Measurements from ENCODE around the gene ZSCAN9.

Gene ZSCAN9

GRCh38 chr6:28254121-28254519 is 29.0 kb downstream of the ZSCAN9 start:
- WGBS, 2 donors (ENCODE audit: extremely low coverage in 2 of 2, insufficient read length in 2 of 2, insufficient replicate concordance in 1 of 2), result no CpG with 5 or more reads among the region's 1 CpG
- H3K36me3 ChIP-seq (replicated peaks in 1 of 2; ENCODE audit: control insufficient read depth in 2 of 2, insufficient read depth in 2 of 2, low read length in 2 of 2), result peaks cover 0 to 5% of the 10 kb centered on the region in 2 donors
- no peak overlapping the region for H3K4me2 ChIP-seq (ENCODE audit: insufficient read depth, low read length, poor library complexity, severe bottlenecking)
- no peak overlapping the region for H2BK5ac ChIP-seq (ENCODE audit: low read length)
- no peak overlapping the region for H3K23ac ChIP-seq (ENCODE audit: low read depth, low read length, poor library complexity)
- no peak overlapping the region for H3K14ac ChIP-seq (ENCODE audit: low read length)
- peaks cover 3 to 5% of the 10 kb centered on the region in 2 donors for H3K4me1 ChIP-seq (ENCODE audit: control insufficient read depth in 2 of 2, insufficient read depth in 1 of 2, low read depth in 1 of 2, low read length in 2 of 2)
- no peak overlapping the region for H3K18ac ChIP-seq (ENCODE audit: low read length)
- H3K4me3 ChIP-seq (ENCODE audit: low read length in 2 of 2), result no peak overlapping the region
- H2AK5ac ChIP-seq (ENCODE audit: low read depth, low read length), result no peak overlapping the region
- H4K91ac ChIP-seq (ENCODE audit: low read depth, low read length, poor library complexity), result no peak overlapping the region
- H2BK15ac ChIP-seq (ENCODE audit: low read length), result no peak overlapping the region
- no peak overlapping the region for H2BK120ac ChIP-seq (ENCODE audit: low read depth, low read length)
- H3K79me1 ChIP-seq (ENCODE audit: low read depth, low read length), result no peaks in the 10 kb centered on the region
- H4K8ac ChIP-seq (ENCODE audit: low read depth, low read length), result no peak overlapping the region
- no peak overlapping the region for H3K9ac ChIP-seq (ENCODE audit: low read depth, low read length, poor library complexity)
- DNase-seq (ENCODE audit: low spot score), result no peak
- H2AFZ ChIP-seq (ENCODE audit: low read length), result no peak overlapping the region
- no peaks in the 10 kb centered on the region for H3K27me3 ChIP-seq (ENCODE audit: control insufficient read depth in 3 of 3, insufficient read depth in 3 of 3, low read depth in 1 of 3, low read length in 3 of 3)
- no peak overlapping the region for H3K4ac ChIP-seq (ENCODE audit: low read length)
- H2BK12ac ChIP-seq (ENCODE audit: low read length), result no peak overlapping the region
- no peak overlapping the region for H3K27ac ChIP-seq (replicated peaks; ENCODE audit: low read length)
- no peaks in the 10 kb centered on the region for H3K9me3 ChIP-seq (replicated peaks in 1 of 2; ENCODE audit: control insufficient read depth in 2 of 2, insufficient read depth in 1 of 2, low read depth in 1 of 2, low read length in 2 of 2)

- Histone ChIP-seq H2BK120ac (ENCODE audit: low read depth, low read length) (no peak overlapping the region), H2BK12ac (ENCODE audit: low read length) (no peak overlapping the region), H3K4me3 (ENCODE audit: low read length in 2 of 2) (no peak overlapping the region), H3K23ac (ENCODE audit: low read depth, low read length, poor library complexity) (no peak overlapping the region), H3K36me3 (replicated peaks in 1 of 2; ENCODE audit: control insufficient read depth in 2 of 2, insufficient read depth in 2 of 2, low read length in 2 of 2) (no peaks in the 10 kb centered on the region), H4K8ac (ENCODE audit: low read depth, low read length) (no peak overlapping the region), H3K4me1 (ENCODE audit: control insufficient read depth in 2 of 2, insufficient read depth in 1 of 2, low read depth in 1 of 2, low read length in 2 of 2) (peaks cover 3% of the 10 kb centered on the region in 2 donors), H2AK5ac (ENCODE audit: low read depth, low read length) (no peak overlapping the region), H4K91ac (ENCODE audit: low read depth, low read length, poor library complexity) (no peak overlapping the region), H3K14ac (ENCODE audit: low read length) (no peak overlapping the region), H3K79me1 (ENCODE audit: low read depth, low read length) (no peaks in the 10 kb centered on the region), H3K18ac (ENCODE audit: low read length) (no peak overlapping the region), H3K9ac (ENCODE audit: low read depth, low read length, poor library complexity) (no peak overlapping the region), H3K9me3 (replicated peaks in 1 of 2; ENCODE audit: control insufficient read depth in 2 of 2, insufficient read depth in 1 of 2, low read depth in 1 of 2, low read length in 2 of 2) (peaks cover 0 to 3% of the 10 kb centered on the region in 2 donors), H2BK15ac (ENCODE audit: low read length) (no peak overlapping the region), H2BK5ac (ENCODE audit: low read length) (no peak overlapping the region), H3K4me2 (ENCODE audit: insufficient read depth, low read length, poor library complexity, severe bottlenecking) (no peak overlapping the region), H3K27ac (replicated peaks; ENCODE audit: low read length) (no peak overlapping the region), H2AFZ (ENCODE audit: low read length) (no peak overlapping the region), H3K27me3 (ENCODE audit: control insufficient read depth in 3 of 3, insufficient read depth in 3 of 3, low read depth in 1 of 3, low read length in 3 of 3) (peaks cover 0 to 4% (median 0%) of the 10 kb centered on the region in 3 experiments), H3K4ac (ENCODE audit: low read length) (no peak overlapping the region)
- DNase-seq (ENCODE audit: low spot score), result no peak
- no CpG with 5 or more reads among the region's 1 CpG for WGBS, 2 donors (ENCODE audit: extremely low coverage in 2 of 2, insufficient read length in 2 of 2, insufficient replicate concordance in 1 of 2)
These were observed 32.0 kb downstream of the ZSCAN9 start for GRCh38 chr6:28257042-28257441.

- DNase-seq (ENCODE audit: low spot score), result no peak
- peaks cover 0 to 3% of the 10 kb centered on the region in 2 donors for H3K9me3 ChIP-seq (replicated peaks in 1 of 2; ENCODE audit: control insufficient read depth in 2 of 2, insufficient read depth in 1 of 2, low read depth in 1 of 2, low read length in 2 of 2)
- H3K4me3 ChIP-seq (ENCODE audit: low read length in 2 of 2), result no peak within 1 kb of the TSS
- H3K4me1 ChIP-seq (ENCODE audit: control insufficient read depth in 2 of 2, insufficient read depth in 1 of 2, low read depth in 1 of 2, low read length in 2 of 2), result no peaks in the 10 kb centered on the region
- no peaks in the 10 kb centered on the region for H3K79me1 ChIP-seq (ENCODE audit: low read depth, low read length)
- no peak within 1 kb of the TSS for H3K23ac ChIP-seq (ENCODE audit: low read depth, low read length, poor library complexity)
- no peak within 1 kb of the TSS for H2BK12ac ChIP-seq (ENCODE audit: low read length)
- WGBS, 2 donors (ENCODE audit: extremely low coverage in 2 of 2, insufficient read length in 2 of 2, insufficient replicate concordance in 1 of 2), result no CpG with 5 or more reads among the region's 58 CpGs
- no peak within 1 kb of the TSS for H3K9ac ChIP-seq (ENCODE audit: low read depth, low read length, poor library complexity)
- no peak within 1 kb of the TSS for H3K18ac ChIP-seq (ENCODE audit: low read length)
- H2BK120ac ChIP-seq (ENCODE audit: low read depth, low read length), result no peak within 1 kb of the TSS
- no peak within 1 kb of the TSS for H3K4me2 ChIP-seq (ENCODE audit: insufficient read depth, low read length, poor library complexity, severe bottlenecking)
- no peak within 1 kb of the TSS for H3K14ac ChIP-seq (ENCODE audit: low read length)
- H3K36me3 ChIP-seq (replicated peaks in 1 of 2; ENCODE audit: control insufficient read depth in 2 of 2, insufficient read depth in 2 of 2, low read length in 2 of 2), result no peaks in the 10 kb centered on the region
- H3K27me3 ChIP-seq (ENCODE audit: control insufficient read depth in 3 of 3, insufficient read depth in 3 of 3, low read depth in 1 of 3, low read length in 3 of 3), result peaks cover 0 to 13% (median 0%) of the 10 kb centered on the region in 3 experiments
- H3K27ac ChIP-seq (replicated peaks; ENCODE audit: low read length), result no peak within 1 kb of the TSS
- peak within 1 kb of the TSS; percentile 53 for H3K4ac ChIP-seq (ENCODE audit: low read length)
- H4K91ac ChIP-seq (ENCODE audit: low read depth, low read length, poor library complexity), result no peak within 1 kb of the TSS
- no peak within 1 kb of the TSS for H2BK5ac ChIP-seq (ENCODE audit: low read length)
- H4K8ac ChIP-seq (ENCODE audit: low read depth, low read length), result no peak within 1 kb of the TSS
- H2BK15ac ChIP-seq (ENCODE audit: low read length), result no peak within 1 kb of the TSS
- H2AFZ ChIP-seq (ENCODE audit: low read length), result no peak within 1 kb of the TSS
- H2AK5ac ChIP-seq (ENCODE audit: low read depth, low read length), result peak within 1 kb of the TSS; percentile 36
These were observed 34.1 kb downstream of the ZSCAN9 start, which contains the start of gene NKAPL for GRCh38 chr6:28258877-28259777. TSS of gene NKAPL (plus strand) at chr6:28259297. CDS start at chr6:28259372, 75 bp downstream.

- H3K79me1 ChIP-seq (ENCODE audit: low read depth, low read length), result no peaks in the 10 kb centered on the region
- H4K91ac ChIP-seq (ENCODE audit: low read depth, low read length, poor library complexity), result no peak overlapping the region
- no peak overlapping the region for H2AFZ ChIP-seq (ENCODE audit: low read length)
- no peak overlapping the region for H3K23ac ChIP-seq (ENCODE audit: low read depth, low read length, poor library complexity)
- H2BK15ac ChIP-seq (ENCODE audit: low read length), result no peak overlapping the region
- no CpG with 5 or more reads among the region's 2 CpGs for WGBS, 2 donors (ENCODE audit: extremely low coverage in 2 of 2, insufficient read length in 2 of 2, insufficient replicate concordance in 1 of 2)
- no peak overlapping the region for H3K4ac ChIP-seq (ENCODE audit: low read length)
- H2AK5ac ChIP-seq (ENCODE audit: low read depth, low read length), result no peak overlapping the region
- peaks cover 0 to 3% of the 10 kb centered on the region in 2 donors for H3K9me3 ChIP-seq (replicated peaks in 1 of 2; ENCODE audit: control insufficient read depth in 2 of 2, insufficient read depth in 1 of 2, low read depth in 1 of 2, low read length in 2 of 2)
- H3K14ac ChIP-seq (ENCODE audit: low read length), result no peak overlapping the region
- H4K8ac ChIP-seq (ENCODE audit: low read depth, low read length), result no peak overlapping the region
- peaks cover 0 to 13% (median 0%) of the 10 kb centered on the region in 3 experiments for H3K27me3 ChIP-seq (ENCODE audit: control insufficient read depth in 3 of 3, insufficient read depth in 3 of 3, low read depth in 1 of 3, low read length in 3 of 3)
- no peak overlapping the region for H3K27ac ChIP-seq (replicated peaks; ENCODE audit: low read length)
- H3K4me1 ChIP-seq (ENCODE audit: control insufficient read depth in 2 of 2, insufficient read depth in 1 of 2, low read depth in 1 of 2, low read length in 2 of 2), result peaks cover 0 to 2% of the 10 kb centered on the region in 2 donors
- H3K18ac ChIP-seq (ENCODE audit: low read length), result no peak overlapping the region
- no peak for DNase-seq (ENCODE audit: low spot score)
- H3K36me3 ChIP-seq (replicated peaks in 1 of 2; ENCODE audit: control insufficient read depth in 2 of 2, insufficient read depth in 2 of 2, low read length in 2 of 2), result no peaks in the 10 kb centered on the region
- H3K4me3 ChIP-seq (ENCODE audit: low read length in 2 of 2), result no peak overlapping the region
- H2BK120ac ChIP-seq (ENCODE audit: low read depth, low read length), result no peak overlapping the region
- H3K4me2 ChIP-seq (ENCODE audit: insufficient read depth, low read length, poor library complexity, severe bottlenecking), result no peak overlapping the region
- no peak overlapping the region for H3K9ac ChIP-seq (ENCODE audit: low read depth, low read length, poor library complexity)
- H2BK5ac ChIP-seq (ENCODE audit: low read length), result no peak overlapping the region
- H2BK12ac ChIP-seq (ENCODE audit: low read length), result no peak overlapping the region
These were observed 38.8 kb downstream of the ZSCAN9 start for GRCh38 chr6:28263922-28264321.

Measured in neuronal stem cell (in vitro differentiated cells).